WTC11 (cell line): Measurements from ENCODE around the gene TIMELESS. TPM values are rescaled to one million over a fixed set of nuclear protein-coding genes. Genes with fewer than 3 reads are reported as not detected.

ENCODE experiments used
- ATF3 ChIP-seq: sonication (generic); formaldehyde crosslinking; conservative IDR thresholded peaks from 2 replicates; pipeline ENCODE4 v1.8.1; 2022; ENCODE audit warnings: mild to moderate bottlenecking, missing genetic modification reagents
- ATF6 ChIP-seq: sonication (generic); formaldehyde crosslinking; IDR thresholded peaks from 2 replicates; pipeline ENCODE4 v1.8.1; 2023; ENCODE audit warnings: mild to moderate bottlenecking, missing genetic modification reagents
- CREM ChIP-seq: sonication (generic); formaldehyde crosslinking; IDR thresholded peaks from 2 replicates; pipeline ENCODE4 v1.8.1; 2022; ENCODE audit warnings: mild to moderate bottlenecking, missing genetic modification reagents, moderate library complexity
- CTCF ChIP-seq: fragments of 200-600 bp; IDR thresholded peaks from 2 replicates; pipeline ENCODE4 v1.8.0; 2022; ENCODE audit warnings: antibody characterized with exemption
- E2F5 ChIP-seq: sonication (generic); formaldehyde crosslinking; IDR thresholded peaks from 2 replicates; pipeline ENCODE4 v1.8.1; 2022; ENCODE audit warnings: mild to moderate bottlenecking, moderate library complexity, missing genetic modification reagents
- ESRRA ChIP-seq: sonication (generic); formaldehyde crosslinking; IDR thresholded peaks from 2 replicates; pipeline ENCODE4 v1.8.1; 2022; ENCODE audit warnings: mild to moderate bottlenecking, missing genetic modification reagents, borderline replicate concordance
- GABPB1 ChIP-seq: sonication (generic); formaldehyde crosslinking; IDR thresholded peaks from 2 replicates; pipeline ENCODE4 v1.8.1; 2023; ENCODE audit warnings: mild to moderate bottlenecking, missing genetic modification reagents
- GTF2I ChIP-seq: fragments of 250-450 bp; sonication (Bioruptor Pico); conservative IDR thresholded peaks from 2 replicates; pipeline ENCODE4 v1.4.0; 2021; ENCODE audit warnings: mild to moderate bottlenecking
- HMGA2 ChIP-seq: fragments of 250-450 bp; sonication (Bioruptor Pico); IDR thresholded peaks from 2 replicates; pipeline ENCODE4 v1.4.0; 2021; ENCODE audit warnings: mild to moderate bottlenecking, moderate library complexity
- IRF1 ChIP-seq: sonication (generic); formaldehyde crosslinking; IDR thresholded peaks from 2 replicates; pipeline ENCODE4 v1.8.0; 2023; ENCODE audit warnings: missing genetic modification reagents
- IRF2 ChIP-seq: sonication (generic); formaldehyde crosslinking; IDR thresholded peaks from 2 replicates; pipeline ENCODE4 v1.8.0; 2022; ENCODE audit warnings: low read depth, missing genetic modification reagents, borderline replicate concordance
- JUN ChIP-seq: sonication (generic); formaldehyde crosslinking; IDR thresholded peaks from 2 replicates; pipeline ENCODE4 v1.8.0; 2023; ENCODE audit warnings: mild to moderate bottlenecking, missing genetic modification reagents
- MLX ChIP-seq: sonication (generic); formaldehyde crosslinking; IDR thresholded peaks from 2 replicates; pipeline ENCODE4 v1.8.1; 2023; ENCODE audit warnings: mild to moderate bottlenecking, missing genetic modification reagents, moderate library complexity
- MYBL2 ChIP-seq: sonication (generic); formaldehyde crosslinking; IDR thresholded peaks from 2 replicates; pipeline ENCODE4 v1.8.1; 2023; ENCODE audit warnings: mild to moderate bottlenecking, moderate library complexity, missing genetic modification reagents
- NFYB ChIP-seq: sonication (generic); formaldehyde crosslinking; conservative IDR thresholded peaks from 2 replicates; pipeline ENCODE4 v1.8.0; 2022; ENCODE audit warnings: low read depth, missing genetic modification reagents
- RORB ChIP-seq: fragments of 250-450 bp; sonication (Bioruptor Pico); IDR thresholded peaks from 2 replicates; pipeline ENCODE4 v1.9.0; 2021; ENCODE audit warnings: mild to moderate bottlenecking
- SMAD3 ChIP-seq: sonication (generic); formaldehyde crosslinking; IDR thresholded peaks from 2 replicates; pipeline ENCODE4 v1.8.0; 2022; ENCODE audit warnings: missing genetic modification reagents, mild to moderate bottlenecking, borderline replicate concordance
- STAT6 ChIP-seq: sonication (generic); formaldehyde crosslinking; conservative IDR thresholded peaks from 2 replicates; pipeline ENCODE4 v1.8.1; 2023; ENCODE audit warnings: mild to moderate bottlenecking, low read depth, missing genetic modification reagents, moderate library complexity
- USF1 ChIP-seq: sonication (generic); formaldehyde crosslinking; IDR thresholded peaks from 2 replicates; pipeline ENCODE4 v1.8.0; 2022; ENCODE audit warnings: mild to moderate bottlenecking, missing genetic modification reagents
- USF2 ChIP-seq: sonication (generic); formaldehyde crosslinking; IDR thresholded peaks from 2 replicates; pipeline ENCODE4 v1.8.1; 2023; ENCODE audit warnings: mild to moderate bottlenecking, missing genetic modification reagents, moderate library complexity
- ZBTB21 ChIP-seq: sonication (generic); formaldehyde crosslinking; IDR thresholded peaks from 2 replicates; pipeline ENCODE4 v1.8.1; 2023; ENCODE audit warnings: mild to moderate bottlenecking, missing genetic modification reagents, borderline replicate concordance
- ZNF396 ChIP-seq: fragments of 250-450 bp; sonication (Bioruptor Pico); IDR thresholded peaks from 2 replicates; pipeline ENCODE4 v1.8.0; 2021; ENCODE audit warnings: mild to moderate bottlenecking, moderate library complexity, borderline replicate concordance
- ZNF512 ChIP-seq: sonication (generic); formaldehyde crosslinking; IDR thresholded peaks from 2 replicates; pipeline ENCODE4 v1.8.1; 2022; ENCODE audit warnings: missing genetic modification reagents, borderline replicate concordance
- ZNF671 ChIP-seq: fragments of 250-450 bp; sonication (Bioruptor Pico); IDR thresholded peaks from 2 replicates; pipeline ENCODE4 v1.8.0; 2021; ENCODE audit warnings: mild to moderate bottlenecking
- ZSCAN18 ChIP-seq: fragments of 250-450 bp; sonication (Bioruptor Pico); IDR thresholded peaks from 2 replicates; pipeline ENCODE4 v2.1.2; 2022; ENCODE audit warnings: mild to moderate bottlenecking, moderate library complexity
- total RNA-seq: library from RNA; stranded (reverse); gene quantifications from 3 replicates; pipeline ENCODE4 v1.2.3, GENCODE V29; 2021

TIMELESS gene
- total RNA-seq, 1 experiment from 2014 or later = 60.9 TPM

GRCh38 chr12:56487448-56488040, 38.3 kb upstream of the TIMELESS start (continued):
- TF ChIP-seq USF1 (CRISPR knock-in tag) = peak; percentile 65; the same call in 1 of the 2 replicates
- TF ChIP-seq IRF1 (CRISPR knock-in tag) = no peak
- no peak for TF ChIP-seq ATF6 (CRISPR knock-in tag)
- no peak for TF ChIP-seq CREM (CRISPR knock-in tag)
- TF ChIP-seq SMAD3 = no peak
- TF ChIP-seq ZNF396 (CRISPR knock-in tag) = no peak
- no peak for TF ChIP-seq E2F5 (CRISPR knock-in tag)
- no peak for TF ChIP-seq IRF2 (CRISPR knock-in tag)
- no peak for TF ChIP-seq CTCF
- TF ChIP-seq MYBL2 (CRISPR knock-in tag) = no peak
- TF ChIP-seq ZSCAN18 (CRISPR knock-in tag) = no peak
- TF ChIP-seq GTF2I (CRISPR knock-in tag) = 0 out of 2 replicates have a peak, but pooled peaks have one; percentile 18
- no peak for TF ChIP-seq ESRRA (CRISPR knock-in tag)
- TF ChIP-seq USF2 (CRISPR knock-in tag) = peak; percentile 57
- TF ChIP-seq JUN (CRISPR knock-in tag) = no peak
- no peak for TF ChIP-seq STAT6 (CRISPR knock-in tag)
- no peak for TF ChIP-seq MLX (CRISPR knock-in tag)
- TF ChIP-seq ZBTB21 (CRISPR knock-in tag) = no peak
- TF ChIP-seq ATF3 (CRISPR knock-in tag) = no peak
- TF ChIP-seq GABPB1 (CRISPR knock-in tag) = no peak
- no peak for TF ChIP-seq RORB (CRISPR knock-in tag)
- TF ChIP-seq HMGA2 (CRISPR knock-in tag) = no peak
- no peak for TF ChIP-seq ZNF512 (CRISPR knock-in tag)
- no peak for TF ChIP-seq NFYB (CRISPR knock-in tag)
- TF ChIP-seq ZNF671 (CRISPR knock-in tag) = no peak
